ENCODE data around the gene CAPRIN1.

CAPRIN1 gene

GRCh38 chr11:34139346-34139745, 87.8 kb downstream of the CAPRIN1 start:
- in situ Hi-C loops (cut with HindIII; ENCODE audit: low sequenced_read_pairs) = no loop called here

GRCh38 chr11:34140149-34140548, 88.6 kb downstream of the CAPRIN1 start:
- in situ Hi-C loops (cut with HindIII; ENCODE audit: low sequenced_read_pairs) = no loop called here

GRCh38 chr11:34143048-34143447, 91.5 kb downstream of the CAPRIN1 start:
- in situ Hi-C loops (cut with HindIII; ENCODE audit: low sequenced_read_pairs) = no loop called here

GRCh38 chr11:34145073-34145472, 93.5 kb downstream of the CAPRIN1 start:
- in situ Hi-C loops (cut with HindIII; ENCODE audit: low sequenced_read_pairs) = loop anchor here (5.0 kb wide), 1 partner anchor 107 kb away; no protein-coding TSS in a partner anchor

- in situ Hi-C loops (cut with HindIII; ENCODE audit: low sequenced_read_pairs) = loop anchor here (5.0 kb wide), 1 partner anchor 106 kb away; no protein-coding TSS in a partner anchor
Observed at GRCh38 chr11:34145847-34146381, 94.4 kb downstream of the CAPRIN1 start.

- in situ Hi-C loops (cut with HindIII; ENCODE audit: low sequenced_read_pairs) = loop anchor here (5.0 kb wide), 1 partner anchor 106 kb away; no protein-coding TSS in a partner anchor
Observed at GRCh38 chr11:34146411-34146810, 94.9 kb downstream of the CAPRIN1 start.

- in situ Hi-C loops (cut with HindIII; ENCODE audit: low sequenced_read_pairs) = loop anchor here (5.0 kb wide), 1 partner anchor 105 kb away; no protein-coding TSS in a partner anchor
Observed at GRCh38 chr11:34146866-34147265, 95.3 kb downstream of the CAPRIN1 start.

- in situ Hi-C loops (cut with HindIII; ENCODE audit: low sequenced_read_pairs) = loop anchor here (5.0 kb wide), 1 partner anchor 105 kb away; no protein-coding TSS in a partner anchor
Observed at GRCh38 chr11:34147581-34147980, 96.0 kb downstream of the CAPRIN1 start.

GRCh38 chr11:34148504-34149165, 97.1 kb downstream of the CAPRIN1 start:
- in situ Hi-C loops (cut with HindIII; ENCODE audit: low sequenced_read_pairs) = loop anchor here (5.0 kb wide), 1 partner anchor 104 kb away; no protein-coding TSS in a partner anchor

- in situ Hi-C loops (cut with HindIII; ENCODE audit: low sequenced_read_pairs) = loop anchor here (5.0 kb wide), 1 partner anchor 103 kb away; no protein-coding TSS in a partner anchor
Observed at GRCh38 chr11:34149274-34149673, 97.7 kb downstream of the CAPRIN1 start.

- in situ Hi-C loops (cut with HindIII; ENCODE audit: low sequenced_read_pairs) = loop anchor here (5.0 kb wide), 1 partner anchor 103 kb away; no protein-coding TSS in a partner anchor
Observed at GRCh38 chr11:34149786-34150185, 98.3 kb downstream of the CAPRIN1 start.

GRCh38 chr11:34150494-34151151, 99.1 kb downstream of the CAPRIN1 start:
- in situ Hi-C loops (cut with HindIII; ENCODE audit: low sequenced_read_pairs) = no loop called here

Data from DLD1 (cell line).